ENCODE data around the gene ANKRD36B. TPM values are rescaled to one million over a fixed set of nuclear protein-coding genes. Genes with fewer than 3 reads are reported as not detected.
"Not testable (repeated sequence)": the region's sequence is repeated elsewhere in the genome, so short reads cannot be mapped to it uniquely, and the experiment has no call there.

The ANKRD36B gene
- total RNA-seq, 2 experiments from 2014 or later, result 11.3 to 13.2 TPM

- intact Hi-C loops (cut with micrococcal nuclease); DNase-seq; H3K4me3 Mint-ChIP-seq; H3K36me3 Mint-ChIP-seq (ENCODE audit: low read depth); H3K4me1 Mint-ChIP-seq (ENCODE audit: low read depth); H3K27me3 Mint-ChIP-seq (ENCODE audit: low read depth); CTCF ChIA-PET; H3K27ac Mint-ChIP-seq; H3K9me3 Mint-ChIP-seq: not testable (repeated sequence)
Measured at GRCh38 chr2:97601537-97601936, 11.9 kb upstream of the ANKRD36B start.

- H3K27me3 Mint-ChIP-seq (ENCODE audit: low read depth); H3K4me1 Mint-ChIP-seq (ENCODE audit: low read depth); H3K9me3 Mint-ChIP-seq; H3K27ac Mint-ChIP-seq; H3K36me3 Mint-ChIP-seq (ENCODE audit: low read depth); H3K4me3 Mint-ChIP-seq; CTCF ChIA-PET; DNase-seq: not testable (repeated sequence)
- intact Hi-C loops (cut with micrococcal nuclease), result loop anchor here (10.0 kb wide), 1 partner anchor 399 kb away; the partner anchor contains the start of gene TMEM131
Measured at GRCh38 chr2:97596180-97596579, 6.5 kb upstream of the ANKRD36B start.

- H3K9me3 Mint-ChIP-seq; H3K4me3 Mint-ChIP-seq; CTCF ChIA-PET; H3K27me3 Mint-ChIP-seq (ENCODE audit: low read depth); H3K4me1 Mint-ChIP-seq (ENCODE audit: low read depth); H3K27ac Mint-ChIP-seq; H3K36me3 Mint-ChIP-seq (ENCODE audit: low read depth); DNase-seq: not testable (repeated sequence)
- intact Hi-C loops (cut with micrococcal nuclease), result loop anchor here (5.0 to 10.0 kb wide), 3 partner anchors 119 to 794 kb away; partner anchors contain the start of genes TMEM131 and ZAP70
Measured at GRCh38 chr2:97593520-97593919, 3.8 kb upstream of the ANKRD36B start.

GRCh38 chr2:97590515-97591394 is 1.1 kb upstream of the ANKRD36B start:
- not testable (repeated sequence) for H3K27me3 Mint-ChIP-seq (ENCODE audit: low read depth); H3K36me3 Mint-ChIP-seq (ENCODE audit: low read depth); H3K9me3 Mint-ChIP-seq; H3K4me1 Mint-ChIP-seq (ENCODE audit: low read depth)
- Mint-ChIP-seq H3K4me3 (peak overlapping the region; percentile 73), H3K27ac (peak overlapping the region; percentile 89)
- intact Hi-C loops (cut with micrococcal nuclease), result loop anchor here (1.0 to 10.0 kb wide), 6 partner anchors 54 to 797 kb away; partner anchors contain the start of genes ACTR1B, TMEM131 and ZAP70
- DNase-seq, result peak; percentile 86
- CTCF ChIA-PET, result interaction anchor here (0.9 to 2.9 kb wide), 19 partner anchors 19 to 177 kb away, joined by 3 to 128 read pairs (median 4); partner anchors contain the start of genes ACTR1B, COX5B and ZAP70

DNA sequence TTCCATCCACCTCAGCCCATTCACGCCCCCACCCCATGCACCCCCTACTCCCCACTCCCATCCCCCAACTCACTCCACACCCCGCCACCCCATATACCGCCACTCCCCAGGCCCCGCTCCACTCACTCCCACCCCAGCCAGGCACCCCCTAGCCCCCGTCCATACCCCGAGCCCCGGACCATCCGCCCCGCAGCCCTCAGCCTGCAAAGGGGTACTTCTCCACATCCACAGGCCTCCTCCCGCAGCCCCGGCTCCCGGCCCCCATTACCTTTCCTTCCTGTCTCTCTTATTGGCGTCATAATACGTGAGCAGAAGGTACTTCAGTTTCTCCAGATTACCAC is 450 bp downstream of the ANKRD36B start:
- intact Hi-C loops (cut with micrococcal nuclease); DNase-seq; H3K9me3 Mint-ChIP-seq; H3K27me3 Mint-ChIP-seq (ENCODE audit: low read depth); H3K4me1 Mint-ChIP-seq (ENCODE audit: low read depth); H3K36me3 Mint-ChIP-seq (ENCODE audit: low read depth): not testable (repeated sequence)
- CTCF ChIA-PET, result interaction anchor here (2.9 kb wide), 1 partner anchor 109 kb away, joined by 128 read pairs; no protein-coding TSS in a partner anchor
- Mint-ChIP-seq H3K27ac (peak overlapping the region; percentile 99), H3K4me3 (peak overlapping the region; percentile 100)

DNA sequence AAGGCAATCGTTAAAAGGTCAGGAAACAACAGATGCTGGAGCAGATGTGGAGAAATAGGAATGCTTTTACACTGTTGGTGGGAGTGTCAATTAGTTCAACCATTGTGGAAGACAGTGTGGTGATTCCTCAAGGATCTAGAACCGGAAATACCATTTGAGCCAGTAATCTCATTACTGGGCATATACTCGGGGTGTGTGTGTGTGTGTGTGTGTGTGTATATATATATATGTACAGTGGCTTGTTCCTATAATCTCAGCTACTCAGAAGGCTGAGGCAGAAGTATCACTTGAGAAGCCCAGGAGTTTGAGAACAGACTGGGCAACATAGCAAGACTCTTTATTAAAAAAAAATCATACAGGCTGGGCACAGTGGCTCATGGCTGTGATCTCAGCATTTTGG is 24.0 kb downstream of the ANKRD36B start:
- H3K36me3 Mint-ChIP-seq (ENCODE audit: low read depth); intact Hi-C loops (cut with micrococcal nuclease); H3K27ac Mint-ChIP-seq; CTCF ChIA-PET; H3K27me3 Mint-ChIP-seq (ENCODE audit: low read depth); H3K9me3 Mint-ChIP-seq; DNase-seq; H3K4me3 Mint-ChIP-seq; H3K4me1 Mint-ChIP-seq (ENCODE audit: low read depth): not testable (repeated sequence)

- intact Hi-C loops (cut with micrococcal nuclease); H3K27me3 Mint-ChIP-seq (ENCODE audit: low read depth); H3K9me3 Mint-ChIP-seq; H3K27ac Mint-ChIP-seq; H3K4me1 Mint-ChIP-seq (ENCODE audit: low read depth); H3K4me3 Mint-ChIP-seq; CTCF ChIA-PET; DNase-seq: not testable (repeated sequence)
- H3K36me3 Mint-ChIP-seq (ENCODE audit: low read depth), result peaks cover 37% of the 10 kb centered on the region
Measured at GRCh38 chr2:97552406-97552805, 37.3 kb downstream of the ANKRD36B start.

DNA sequence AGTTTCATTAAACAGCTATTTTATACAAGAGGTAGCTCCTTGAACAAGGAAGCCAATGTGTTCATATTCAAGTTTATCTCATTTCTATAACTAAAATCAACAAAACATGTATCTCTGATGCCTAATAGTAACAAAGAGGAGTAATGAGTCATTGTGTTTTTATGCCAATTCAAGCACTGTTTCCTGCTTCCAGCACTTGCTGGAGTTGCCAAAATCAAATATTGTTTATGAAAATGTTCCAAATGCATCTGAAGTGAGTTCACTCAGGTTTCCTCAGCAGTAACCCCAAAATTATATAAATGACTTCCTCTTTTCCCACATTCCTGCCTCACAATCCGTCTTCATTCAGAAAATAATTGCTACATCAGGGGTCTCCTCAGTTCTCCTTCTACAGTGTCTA is 39.2 kb downstream of the ANKRD36B start:
- H3K27me3 Mint-ChIP-seq (ENCODE audit: low read depth); H3K4me3 Mint-ChIP-seq; DNase-seq; H3K27ac Mint-ChIP-seq; H3K4me1 Mint-ChIP-seq (ENCODE audit: low read depth); intact Hi-C loops (cut with micrococcal nuclease); H3K9me3 Mint-ChIP-seq; CTCF ChIA-PET: not testable (repeated sequence)
- peaks cover 36% of the 10 kb centered on the region for H3K36me3 Mint-ChIP-seq (ENCODE audit: low read depth)

- H3K36me3 Mint-ChIP-seq (ENCODE audit: low read depth), result peaks cover 35% of the 10 kb centered on the region
- H3K27me3 Mint-ChIP-seq (ENCODE audit: low read depth); CTCF ChIA-PET; intact Hi-C loops (cut with micrococcal nuclease); H3K9me3 Mint-ChIP-seq; H3K27ac Mint-ChIP-seq; H3K4me1 Mint-ChIP-seq (ENCODE audit: low read depth); DNase-seq; H3K4me3 Mint-ChIP-seq: not testable (repeated sequence)
Measured at GRCh38 chr2:97549058-97549457, 40.6 kb downstream of the ANKRD36B start.

DNA sequence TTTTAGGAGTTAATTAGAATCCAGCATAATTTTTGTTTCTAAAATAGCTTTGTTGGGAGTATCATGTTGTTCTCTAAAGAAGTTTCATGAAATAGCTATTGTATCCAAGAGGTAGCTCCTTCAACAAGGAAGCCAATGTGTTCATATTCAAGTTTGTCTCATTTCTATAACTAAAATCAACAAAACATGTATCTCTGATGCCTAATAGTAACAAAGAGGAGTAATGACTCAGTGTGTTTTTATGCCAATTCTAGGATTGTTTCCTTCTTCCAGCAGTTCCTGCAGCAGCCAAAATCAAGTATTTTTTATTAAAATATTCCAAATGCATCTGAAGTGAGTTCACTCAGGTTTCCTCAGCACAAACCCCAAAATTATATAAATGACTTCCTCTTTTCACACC is 41.1 kb downstream of the ANKRD36B start:
- CTCF ChIA-PET; H3K27ac Mint-ChIP-seq; H3K27me3 Mint-ChIP-seq (ENCODE audit: low read depth): not testable (repeated sequence)

GRCh38 chr2:97546711-97547110 is 43.0 kb downstream of the ANKRD36B start:
- intact Hi-C loops (cut with micrococcal nuclease), result no loop called here
- no peaks in the 10 kb centered on the region for H3K4me1 Mint-ChIP-seq (ENCODE audit: low read depth)
- no peak overlapping the region for H3K4me3 Mint-ChIP-seq
- CTCF ChIA-PET, result no interaction called here
- no peak for DNase-seq
- H3K36me3 Mint-ChIP-seq (ENCODE audit: low read depth), result peaks cover 31% of the 10 kb centered on the region
- no peak overlapping the region for H3K27ac Mint-ChIP-seq
- no peaks in the 10 kb centered on the region for H3K9me3 Mint-ChIP-seq
- no peaks in the 10 kb centered on the region for H3K27me3 Mint-ChIP-seq (ENCODE audit: low read depth)

More for the DNA sequence above, 41.1 kb downstream of the ANKRD36B start:
- DNase-seq; intact Hi-C loops (cut with micrococcal nuclease); H3K9me3 Mint-ChIP-seq; H3K4me3 Mint-ChIP-seq; H3K4me1 Mint-ChIP-seq (ENCODE audit: low read depth): not testable (repeated sequence)
- peaks cover 35% of the 10 kb centered on the region for H3K36me3 Mint-ChIP-seq (ENCODE audit: low read depth)

- intact Hi-C loops (cut with micrococcal nuclease); H3K27ac Mint-ChIP-seq: not testable (repeated sequence)
Measured at GRCh38 chr2:97544911-97545310, 44.8 kb downstream of the ANKRD36B start.

GRCh38 chr2:97525904-97526303 is 63.8 kb downstream of the ANKRD36B start:
- CTCF ChIA-PET; H3K4me1 Mint-ChIP-seq (ENCODE audit: low read depth); DNase-seq; H3K27ac Mint-ChIP-seq; H3K4me3 Mint-ChIP-seq; H3K27me3 Mint-ChIP-seq (ENCODE audit: low read depth); intact Hi-C loops (cut with micrococcal nuclease); H3K9me3 Mint-ChIP-seq: not testable (repeated sequence)
- H3K36me3 Mint-ChIP-seq (ENCODE audit: low read depth), result peaks cover 16% of the 10 kb centered on the region

More at GRCh38 chr2:97544911-97545310, 44.8 kb downstream of the ANKRD36B start:
- H3K36me3 Mint-ChIP-seq (ENCODE audit: low read depth), result peaks cover 23% of the 10 kb centered on the region
- H3K27me3 Mint-ChIP-seq (ENCODE audit: low read depth); DNase-seq; H3K9me3 Mint-ChIP-seq; CTCF ChIA-PET; H3K4me3 Mint-ChIP-seq; H3K4me1 Mint-ChIP-seq (ENCODE audit: low read depth): not testable (repeated sequence)

All from activated naive CD4-positive, alpha-beta T cell treated with anti-CD3 and anti-CD28 coated beads for 36 hours (primary cell).